K562 (cell line): ENCODE data around the gene NEK5. TPM values are rescaled to one million over a fixed set of nuclear protein-coding genes. Genes with fewer than 3 reads are reported as not detected.
A peak's percentile ranks its signal among the peaks of the same experiment; 100 is the strongest.

Source experiments
- ARNT ChIP-seq, 2 experiments: fragments of 450-650 bp; IDR thresholded peaks; 2 replicates each; pipeline ENCODE4 v1.6.1; 2016; ENCODE audit warnings: mild to moderate bottlenecking in 1 of 2
- BCL6 ChIP-seq: fragments of 250-450 bp; sonication (Bioruptor Pico); IDR thresholded peaks from 2 replicates; pipeline ENCODE4 v1.4.0; 2020
- CBFA2T2 ChIP-seq: fragments of 450-650 bp; conservative IDR thresholded peaks from 2 replicates; pipeline ENCODE4 v1.6.1; 2017; ENCODE audit warnings: mild to moderate bottlenecking
- CREB1 ChIP-seq, 2 experiments: sonication (generic) in 1 of 2; formaldehyde crosslinking in 1 of 2; IDR thresholded peaks; 2 replicates each; pipeline versions ENCODE4 v1.6.1 to v1.8.0; 2012 to 2022; ENCODE audit warnings: inconsistent platforms in 1 of 2, mild to moderate bottlenecking in 1 of 2, missing genetic modification reagents in 1 of 2, moderate library complexity in 1 of 2
- GTF2E2 ChIP-seq: fragments of 200-800 bp; sonication (Bioruptor generic); IDR thresholded peaks from 2 replicates; pipeline ENCODE4 v1.6.1; 2016; ENCODE audit warnings: missing genetic modification characterization, missing compliant biosample characterization
- HDAC8 ChIP-seq: fragments of 450-650 bp; IDR thresholded peaks from 2 replicates; pipeline ENCODE4 v1.6.1; 2016; ENCODE audit warnings: mild to moderate bottlenecking, missing genetic modification characterization, moderate library complexity, missing compliant biosample characterization
- LEF1 ChIP-seq: fragments of 450-650 bp; IDR thresholded peaks from 2 replicates; pipeline ENCODE4 v1.6.1; 2016; ENCODE audit warnings: mild to moderate bottlenecking
- MCM3 ChIP-seq: fragments of 450-650 bp; IDR thresholded peaks from 2 replicates; pipeline ENCODE4 v1.6.1; 2016
- MECOM ChIP-seq: fragments of 250-450 bp; sonication (Bioruptor Pico); IDR thresholded peaks from 2 replicates; pipeline ENCODE4 v1.8.0; 2022; ENCODE audit warnings: inconsistent platforms
- NCOA6 ChIP-seq: fragments of 450-650 bp; IDR thresholded peaks from 2 replicates; pipeline ENCODE4 v1.6.1; 2017; ENCODE audit warnings: mild to moderate bottlenecking
- PHTF2 ChIP-seq: fragments of 250-450 bp; sonication (Bioruptor Pico); IDR thresholded peaks from 2 replicates; pipeline ENCODE4 v1.5.0; 2021; ENCODE audit warnings: mild to moderate bottlenecking
- PPARD ChIP-seq: fragments of 250-450 bp; sonication (Bioruptor Pico); IDR thresholded peaks from 2 replicates; pipeline ENCODE4 v1.8.0; 2022; ENCODE audit warnings: inconsistent platforms, mild to moderate bottlenecking, moderate library complexity
- RB1 ChIP-seq: fragments of 450-650 bp; IDR thresholded peaks from 2 replicates; pipeline ENCODE4 v1.6.1; 2017; ENCODE audit warnings: low read depth, mild to moderate bottlenecking
- RBBP5 ChIP-seq: fragments of 200-600 bp; sonication (generic); IDR thresholded peaks from 2 replicates; pipeline ENCODE4 v1.6.1; 2012; ENCODE audit warnings: borderline replicate concordance, mild to moderate bottlenecking, low read length, control low read depth, inconsistent platforms; ENCODE audit not compliant: insufficient read depth, poor library complexity, severe bottlenecking
- RBM15 ChIP-seq: fragments of 200-400 bp; formaldehyde crosslinking; IDR thresholded peaks from 2 replicates; pipeline ENCODE4 v1.6.1; 2018; ENCODE audit warnings: mild to moderate bottlenecking, low read length, moderate library complexity; ENCODE audit not compliant: insufficient read depth
- SMARCB1 ChIP-seq: IDR thresholded peaks from 2 replicates; pipeline ENCODE4 v1.6.1; 2011; ENCODE audit warnings: improper control_type of control experiment, low read depth; ENCODE audit not compliant: insufficient read length
- TAL1 ChIP-seq: fragments of 450-650 bp; IDR thresholded peaks from 2 replicates; pipeline ENCODE4 v1.6.1; 2016; ENCODE audit warnings: mild to moderate bottlenecking
- TFAM ChIP-seq: fragments of 250-450 bp; sonication (Bioruptor Pico); conservative IDR thresholded peaks from 2 replicates; pipeline ENCODE4 v1.5.0; 2021; ENCODE audit warnings: mild to moderate bottlenecking, moderate library complexity
- ZNF224 ChIP-seq: sonication (generic); formaldehyde crosslinking; IDR thresholded peaks from 2 replicates; pipeline ENCODE4 v1.8.0; 2022; ENCODE audit warnings: mild to moderate bottlenecking, missing genetic modification reagents
- ZNF785 ChIP-seq: fragments of 250-450 bp; sonication (Bioruptor Pico); IDR thresholded peaks from 2 replicates; pipeline ENCODE4 v1.4.0; 2020; ENCODE audit warnings: mild to moderate bottlenecking
- ZSCAN29 ChIP-seq: fragments of 450-650 bp; IDR thresholded peaks from 2 replicates; pipeline ENCODE4 v1.6.1; 2017
- polyA plus RNA-seq, 8 experiments: library from polyadenylated mRNA; depleted of rRNA in 4 of 8; stranded (reverse) in 5 of 8; unstranded in 3 of 8; fragments of >200 nt; fragmentation: Nextera tagmentation in 2 of 8; fragmentation: Illumina TruSeq in 1 of 8; extraction: Ambion mirVana in 2 of 8; extraction: Trizol in 1 of 8; gene quantifications; 2 replicates each; pipeline versions ENCODE4 v1.2.1 to v1.2.3, GENCODE V29; 2011 to 2014; ENCODE audit warnings: inconsistent platforms in 1 of 8, missing spikeins in 1 of 8
- total RNA-seq, 7 experiments: library from RNA; depleted of rRNA in 6 of 7; stranded (reverse); fragments of >200 nt in 6 of 7; fragmentation: Illumina TruSeq in 2 of 7; extraction: Trizol in 2 of 7; gene quantifications; 2 replicates each; pipeline versions ENCODE4 v1.2.1 to v1.2.3, GENCODE V29; 2011 to 2021; ENCODE audit warnings: low replicate concordance in 1 of 7
- TF ChIP-seq, protein P1 (sequence below): fragments of 250-450 bp; sonication (Bioruptor Pico); IDR thresholded peaks from 2 replicates; pipeline ENCODE4 v1.8.0; 2021; ENCODE audit warnings: mild to moderate bottlenecking, moderate library complexity
- TF ChIP-seq, protein P2 (sequence below): fragments of 450-650 bp; IDR thresholded peaks from 2 replicates; pipeline ENCODE4 v1.6.1; 2017; ENCODE audit warnings: antibody characterized with exemption, mild to moderate bottlenecking
- TF ChIP-seq, protein P3 (sequence below): IDR thresholded peaks from 3 replicates; pipeline ENCODE4 v1.6.1; 2011; ENCODE audit warnings: borderline replicate concordance, mild to moderate bottlenecking; ENCODE audit not compliant: insufficient read length, insufficient read depth

The NEK5 gene
- total and polyA plus RNA-seq, 9 of the 15 experiments (the other 6 are each of a cell fraction or from before 2014, with no cell fraction given) = 0.09 to 0.44 (median 0.33) TPM

DNA sequence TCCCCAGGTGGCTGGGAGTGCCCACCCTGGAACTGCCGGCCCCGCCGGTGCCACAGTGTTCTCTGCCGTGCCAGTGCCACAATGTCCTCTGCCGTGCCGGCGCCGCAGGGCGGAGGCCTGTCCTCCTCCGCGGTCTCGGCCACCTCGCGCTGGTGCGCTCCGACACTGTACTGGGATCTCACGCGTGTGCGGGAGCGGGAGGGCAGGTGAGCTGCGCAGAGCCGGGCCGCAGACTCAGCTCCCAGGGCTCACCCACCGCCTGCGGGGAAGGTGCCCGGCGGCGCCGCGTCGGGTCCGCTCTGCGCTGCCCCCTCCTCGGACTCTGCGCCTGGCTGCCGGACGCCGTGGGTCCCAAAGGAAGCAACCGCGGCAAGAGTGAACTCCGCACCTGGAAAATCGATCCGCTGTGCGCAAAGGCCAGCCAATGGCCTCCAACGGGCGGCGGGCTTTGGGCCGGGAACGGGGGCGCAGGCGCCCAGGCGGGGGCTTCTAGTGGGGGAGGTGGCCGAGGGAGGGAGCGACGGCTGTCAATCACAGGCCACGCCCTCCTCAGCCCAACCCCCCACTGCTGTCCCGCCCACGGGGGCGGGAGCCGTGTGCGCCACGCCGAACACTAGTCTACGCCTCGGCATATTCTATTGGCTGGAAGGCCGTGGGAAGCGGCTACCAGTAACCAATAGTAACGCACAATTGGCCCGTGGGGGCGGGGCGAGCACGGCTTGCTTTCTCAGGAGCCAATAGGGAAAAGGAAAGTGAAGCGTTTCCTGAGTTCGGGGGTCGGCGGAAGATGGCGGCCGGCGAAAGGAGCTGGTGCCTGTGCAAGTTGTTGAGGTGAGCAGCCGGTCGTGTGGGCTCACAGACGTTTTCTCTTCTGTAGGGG is 117.0 kb downstream of the NEK5 start, which contains the start of gene ALG11 (continued):
- no peak for TF ChIP-seq RBM15
- TF ChIP-seq, protein P1, sequence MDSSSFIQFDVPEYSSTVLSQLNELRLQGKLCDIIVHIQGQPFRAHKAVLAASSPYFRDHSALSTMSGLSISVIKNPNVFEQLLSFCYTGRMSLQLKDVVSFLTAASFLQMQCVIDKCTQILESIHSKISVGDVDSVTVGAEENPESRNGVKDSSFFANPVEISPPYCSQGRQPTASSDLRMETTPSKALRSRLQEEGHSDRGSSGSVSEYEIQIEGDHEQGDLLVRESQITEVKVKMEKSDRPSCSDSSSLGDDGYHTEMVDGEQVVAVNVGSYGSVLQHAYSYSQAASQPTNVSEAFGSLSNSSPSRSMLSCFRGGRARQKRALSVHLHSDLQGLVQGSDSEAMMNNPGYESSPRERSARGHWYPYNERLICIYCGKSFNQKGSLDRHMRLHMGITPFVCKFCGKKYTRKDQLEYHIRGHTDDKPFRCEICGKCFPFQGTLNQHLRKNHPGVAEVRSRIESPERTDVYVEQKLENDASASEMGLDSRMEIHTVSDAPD (CRISPR knock-in tag) = no peak
- TF ChIP-seq RB1 = 0 out of 2 replicates have a peak, but pooled peaks have one; percentile 22
- no peak for TF ChIP-seq BCL6 (CRISPR knock-in tag)
- no peak for TF ChIP-seq SMARCB1
- no peak for TF ChIP-seq MCM3
- no peak for TF ChIP-seq CBFA2T2
- TF ChIP-seq CREB1 (IDR thresholded peaks at IDR 0.05) = peak; percentile 52
- no peak for TF ChIP-seq CREB1 (CRISPR knock-in tag; IDR thresholded peaks at IDR 0.05)
- TF ChIP-seq LEF1 = no peak
- no peak for TF ChIP-seq PPARD (CRISPR knock-in tag)
- TF ChIP-seq NCOA6 = no peak
- no peak for TF ChIP-seq ZNF224 (CRISPR knock-in tag)
- TF ChIP-seq ZSCAN29 = no peak
- TF ChIP-seq MECOM = no peak
- TF ChIP-seq PHTF2 (CRISPR knock-in tag) = no peak
- TF ChIP-seq ARNT (IDR thresholded peaks at IDR 0.05) = no peak
- TF ChIP-seq, protein P2, sequence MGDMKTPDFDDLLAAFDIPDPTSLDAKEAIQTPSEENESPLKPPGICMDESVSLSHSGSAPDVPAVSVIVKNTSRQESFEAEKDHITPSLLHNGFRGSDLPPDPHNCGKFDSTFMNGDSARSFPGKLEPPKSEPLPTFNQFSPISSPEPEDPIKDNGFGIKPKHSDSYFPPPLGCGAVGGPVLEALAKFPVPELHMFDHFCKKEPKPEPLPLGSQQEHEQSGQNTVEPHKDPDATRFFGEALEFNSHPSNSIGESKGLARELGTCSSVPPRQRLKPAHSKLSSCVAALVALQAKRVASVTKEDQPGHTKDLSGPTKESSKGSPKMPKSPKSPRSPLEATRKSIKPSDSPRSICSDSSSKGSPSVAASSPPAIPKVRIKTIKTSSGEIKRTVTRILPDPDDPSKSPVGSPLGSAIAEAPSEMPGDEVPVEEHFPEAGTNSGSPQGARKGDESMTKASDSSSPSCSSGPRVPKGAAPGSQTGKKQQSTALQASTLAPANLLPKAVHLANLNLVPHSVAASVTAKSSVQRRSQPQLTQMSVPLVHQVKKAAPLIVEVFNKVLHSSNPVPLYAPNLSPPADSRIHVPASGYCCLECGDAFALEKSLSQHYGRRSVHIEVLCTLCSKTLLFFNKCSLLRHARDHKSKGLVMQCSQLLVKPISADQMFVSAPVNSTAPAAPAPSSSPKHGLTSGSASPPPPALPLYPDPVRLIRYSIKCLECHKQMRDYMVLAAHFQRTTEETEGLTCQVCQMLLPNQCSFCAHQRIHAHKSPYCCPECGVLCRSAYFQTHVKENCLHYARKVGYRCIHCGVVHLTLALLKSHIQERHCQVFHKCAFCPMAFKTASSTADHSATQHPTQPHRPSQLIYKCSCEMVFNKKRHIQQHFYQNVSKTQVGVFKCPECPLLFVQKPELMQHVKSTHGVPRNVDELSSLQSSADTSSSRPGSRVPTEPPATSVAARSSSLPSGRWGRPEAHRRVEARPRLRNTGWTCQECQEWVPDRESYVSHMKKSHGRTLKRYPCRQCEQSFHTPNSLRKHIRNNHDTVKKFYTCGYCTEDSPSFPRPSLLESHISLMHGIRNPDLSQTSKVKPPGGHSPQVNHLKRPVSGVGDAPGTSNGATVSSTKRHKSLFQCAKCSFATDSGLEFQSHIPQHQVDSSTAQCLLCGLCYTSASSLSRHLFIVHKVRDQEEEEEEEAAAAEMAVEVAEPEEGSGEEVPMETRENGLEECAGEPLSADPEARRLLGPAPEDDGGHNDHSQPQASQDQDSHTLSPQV = no peak
- TF ChIP-seq TFAM (CRISPR knock-in tag) = no peak
- peak; percentile 78 for TF ChIP-seq RBBP5
- no peak for TF ChIP-seq TAL1
- no peak for TF ChIP-seq ZNF785
- TF ChIP-seq HDAC8 = no peak
- TF ChIP-seq, protein P3, sequence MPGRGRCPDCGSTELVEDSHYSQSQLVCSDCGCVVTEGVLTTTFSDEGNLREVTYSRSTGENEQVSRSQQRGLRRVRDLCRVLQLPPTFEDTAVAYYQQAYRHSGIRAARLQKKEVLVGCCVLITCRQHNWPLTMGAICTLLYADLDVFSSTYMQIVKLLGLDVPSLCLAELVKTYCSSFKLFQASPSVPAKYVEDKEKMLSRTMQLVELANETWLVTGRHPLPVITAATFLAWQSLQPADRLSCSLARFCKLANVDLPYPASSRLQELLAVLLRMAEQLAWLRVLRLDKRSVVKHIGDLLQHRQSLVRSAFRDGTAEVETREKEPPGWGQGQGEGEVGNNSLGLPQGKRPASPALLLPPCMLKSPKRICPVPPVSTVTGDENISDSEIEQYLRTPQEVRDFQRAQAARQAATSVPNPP = no peak
- TF ChIP-seq GTF2E2 = no peak
